DMS 273 (cell line): ENCODE data around the gene APBA1.

Experiments used
- DNase-seq: peaks from one replicate; lab custom pipeline; 2025; ENCODE audit not compliant: unreplicated experiment; lab: John Stamatoyannopoulos, UW

The APBA1 gene

DNA sequence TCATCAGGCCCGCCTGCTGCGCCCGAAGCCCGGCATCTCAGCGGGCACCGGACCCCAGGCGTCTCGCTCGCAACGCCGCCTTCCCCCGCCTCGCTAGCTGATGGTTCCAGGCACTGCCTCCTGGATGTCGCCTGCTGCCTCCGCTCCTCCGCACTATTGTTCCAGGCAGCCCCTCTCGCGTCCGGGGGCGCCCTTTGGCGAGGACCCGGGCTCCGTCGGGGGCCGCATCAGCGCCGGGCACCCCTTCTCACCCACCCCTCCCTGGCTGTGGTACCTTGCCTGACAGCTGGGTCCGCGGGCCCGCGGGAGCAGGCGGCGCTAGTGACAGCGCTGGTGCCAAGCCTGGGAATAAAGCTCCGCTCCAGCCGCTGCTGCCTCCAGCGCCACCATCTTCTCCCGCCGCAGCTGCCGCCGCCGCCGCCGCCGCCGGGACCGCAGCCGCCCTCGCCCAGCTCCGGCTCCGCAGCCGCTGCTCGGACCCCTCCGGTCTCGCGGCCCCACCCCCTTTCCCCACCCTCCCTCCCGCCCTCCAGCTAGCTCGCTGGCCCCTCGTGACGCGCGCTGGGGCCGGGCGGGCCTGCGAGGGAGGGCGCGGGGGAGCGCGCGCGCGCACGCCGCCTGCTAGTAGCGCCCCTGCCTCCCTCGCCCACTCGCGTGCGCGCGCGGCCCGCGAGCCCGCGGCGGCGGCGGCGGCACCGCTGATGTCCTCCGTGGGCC lies at the start of gene APBA1:
TSS of gene APBA1 (minus strand) at position 493 of the 717 bp plus-strand sequence.
- peak; percentile 80 for DNase-seq

DNA sequence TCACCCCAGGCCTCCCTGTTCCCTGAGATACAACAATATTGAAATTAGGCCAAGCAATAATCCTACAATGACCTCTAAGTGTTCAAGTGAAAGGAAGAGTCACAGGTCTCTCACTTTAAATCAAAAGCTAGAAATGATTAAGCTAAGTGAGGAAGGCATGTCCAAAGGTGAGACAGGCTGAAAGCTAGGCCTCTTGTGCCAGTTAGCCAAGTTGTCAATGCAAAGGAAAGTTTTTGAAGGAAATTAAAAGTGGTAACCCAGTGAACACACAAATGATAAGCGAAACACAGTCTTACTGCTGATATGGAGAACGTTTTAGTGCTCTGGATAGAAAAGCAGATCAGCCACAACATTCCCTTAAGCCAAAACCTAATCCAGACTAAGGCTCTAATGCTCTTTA lies 47.8 kb upstream of the APBA1 start:
- DNase-seq, result no peak

DNA sequence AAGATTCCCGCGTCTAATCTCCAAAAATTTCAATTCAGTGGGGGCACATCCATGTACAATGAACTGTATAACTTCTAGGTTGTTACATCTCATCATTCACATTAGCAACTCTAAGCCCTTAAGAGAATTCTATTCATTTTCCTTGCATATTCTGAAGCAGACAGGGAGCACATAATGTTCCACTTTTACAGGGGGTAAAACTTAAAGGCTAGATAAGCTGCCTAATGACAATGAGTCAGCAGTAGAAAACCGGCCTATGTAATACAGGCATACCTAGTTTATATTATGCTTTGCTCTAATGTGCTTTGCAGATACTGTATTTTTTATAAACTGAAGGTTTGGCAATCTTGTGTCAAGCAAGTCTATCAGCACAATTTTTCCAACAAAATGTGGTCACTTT lies 47.2 kb upstream of the APBA1 start:
- no peak for DNase-seq

GRCh38 chr9:69718218-69718617 lies 46.0 kb upstream of the APBA1 start:
- no peak for DNase-seq

DNA sequence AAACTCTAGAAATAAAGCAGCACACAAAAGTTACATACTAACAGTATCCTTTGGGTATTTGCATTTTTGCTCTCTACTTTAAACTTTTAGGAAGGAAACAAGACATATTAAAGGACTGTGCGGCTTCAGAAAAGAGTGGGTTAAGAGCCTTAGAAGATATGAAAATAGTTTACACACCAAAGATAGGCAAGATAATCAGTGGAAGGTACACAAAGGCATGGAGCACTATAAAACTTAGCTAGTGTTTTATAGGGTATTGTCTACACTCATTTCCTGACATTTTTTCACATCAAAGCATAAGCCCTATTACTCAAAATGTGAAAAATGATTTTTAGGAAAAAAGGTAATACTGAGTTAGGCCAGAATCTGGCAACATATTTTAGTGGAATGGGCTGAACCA lies 43.7 kb upstream of the APBA1 start:
- no peak for DNase-seq

DNA sequence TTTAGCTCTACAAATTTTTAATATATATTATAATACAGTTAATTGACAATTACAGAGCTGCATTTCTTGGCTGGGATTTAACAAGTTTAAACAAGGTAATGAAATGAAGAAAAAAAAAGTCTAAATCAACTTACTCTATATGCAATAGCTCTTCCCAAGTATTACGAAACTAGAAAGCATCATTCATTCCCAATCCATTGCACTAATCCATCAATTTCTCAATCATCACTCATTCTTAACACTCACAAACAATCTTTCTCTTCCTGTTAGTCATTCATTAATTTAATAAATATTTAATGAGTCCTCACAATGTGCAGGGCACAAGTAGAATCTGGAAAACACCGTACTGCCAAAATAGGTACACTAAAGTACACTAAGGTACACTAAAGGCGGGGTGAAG lies 42.9 kb upstream of the APBA1 start:
- DNase-seq, result no peak

- DNase-seq, result no peak
These were observed 25.3 kb upstream of the APBA1 start for GRCh38 chr9:69697475-69697874.

- DNase-seq, result peak; percentile 38
These were observed 24.6 kb upstream of the APBA1 start for GRCh38 chr9:69696802-69697201.

- peak; percentile 25 for DNase-seq
These were observed 17.9 kb upstream of the APBA1 start for GRCh38 chr9:69689991-69690538.

DNA sequence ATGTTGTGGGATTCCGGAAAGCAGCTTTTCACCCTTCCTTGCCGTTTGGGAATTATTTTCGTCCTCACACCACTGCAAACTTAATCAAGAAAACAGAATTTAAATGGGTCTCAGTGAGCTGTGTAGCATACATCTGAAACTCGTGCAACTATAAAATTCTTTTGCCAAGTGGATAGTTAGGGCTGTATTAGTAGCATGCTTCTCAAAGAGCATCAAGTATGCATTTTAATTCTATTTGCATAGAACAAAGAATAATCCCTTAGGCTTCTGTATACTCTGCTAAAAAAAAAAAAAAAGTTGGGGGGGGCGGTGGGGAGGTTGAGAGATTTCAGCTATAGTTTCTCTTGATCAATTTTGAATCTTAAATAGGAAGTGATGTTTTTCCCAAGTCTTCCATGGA lies 11.8 kb upstream of the APBA1 start:
- no peak for DNase-seq

DNA sequence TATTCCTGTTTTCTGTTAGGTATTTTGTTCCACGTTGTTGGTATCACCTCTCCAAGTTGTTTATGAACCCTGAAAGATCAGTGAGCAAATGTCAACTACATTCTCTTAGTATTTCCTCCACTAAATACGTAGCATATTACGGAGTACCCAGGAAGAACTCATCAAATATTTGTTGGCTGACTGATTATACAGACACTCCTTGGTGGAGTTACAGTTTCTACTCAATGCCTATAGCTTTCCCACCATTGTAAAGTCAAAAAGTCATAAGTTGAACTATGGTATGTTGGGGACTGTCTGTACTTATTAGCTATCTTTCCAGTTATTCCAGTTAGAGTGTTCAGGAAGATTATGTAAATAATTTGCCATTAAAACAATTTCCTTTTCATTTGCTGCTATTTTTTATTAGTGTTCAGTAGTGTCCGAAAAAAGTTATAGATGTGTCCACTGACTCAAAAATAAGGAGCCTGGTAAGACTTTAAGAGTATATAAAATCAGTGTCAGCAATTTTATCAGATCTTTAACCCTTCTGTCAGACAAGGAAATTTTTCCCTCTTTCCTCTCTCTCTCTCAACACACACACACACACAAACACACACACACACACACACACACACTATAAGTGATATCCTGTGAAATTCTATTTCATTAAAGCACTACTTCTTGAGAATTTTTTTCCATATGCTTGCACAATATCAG lies 6.8 kb upstream of the APBA1 start:
- no peak for DNase-seq

GRCh38 chr9:69677931-69678330 lies 5.8 kb upstream of the APBA1 start:
- DNase-seq, result no peak

DNA sequence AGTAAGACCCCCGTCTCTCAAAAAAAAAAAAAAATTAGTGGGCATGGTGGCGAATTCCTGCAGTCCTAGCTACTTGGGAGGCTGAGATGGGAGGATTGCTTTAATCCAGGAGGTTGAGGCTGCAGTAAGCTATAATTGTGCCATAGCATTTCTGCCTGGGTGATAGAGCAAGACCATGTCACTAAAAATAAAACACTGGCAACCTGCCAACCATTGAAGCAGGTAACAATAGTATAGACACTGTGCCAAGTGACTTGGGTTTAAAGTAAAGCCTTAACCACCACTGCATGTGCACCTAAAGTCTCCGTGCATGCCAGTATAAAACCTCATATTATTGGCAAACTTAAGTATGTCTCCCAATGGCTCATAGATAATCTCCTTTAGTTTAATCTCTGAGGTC lies 3.4 kb upstream of the APBA1 start:
- DNase-seq, result no peak

DNA sequence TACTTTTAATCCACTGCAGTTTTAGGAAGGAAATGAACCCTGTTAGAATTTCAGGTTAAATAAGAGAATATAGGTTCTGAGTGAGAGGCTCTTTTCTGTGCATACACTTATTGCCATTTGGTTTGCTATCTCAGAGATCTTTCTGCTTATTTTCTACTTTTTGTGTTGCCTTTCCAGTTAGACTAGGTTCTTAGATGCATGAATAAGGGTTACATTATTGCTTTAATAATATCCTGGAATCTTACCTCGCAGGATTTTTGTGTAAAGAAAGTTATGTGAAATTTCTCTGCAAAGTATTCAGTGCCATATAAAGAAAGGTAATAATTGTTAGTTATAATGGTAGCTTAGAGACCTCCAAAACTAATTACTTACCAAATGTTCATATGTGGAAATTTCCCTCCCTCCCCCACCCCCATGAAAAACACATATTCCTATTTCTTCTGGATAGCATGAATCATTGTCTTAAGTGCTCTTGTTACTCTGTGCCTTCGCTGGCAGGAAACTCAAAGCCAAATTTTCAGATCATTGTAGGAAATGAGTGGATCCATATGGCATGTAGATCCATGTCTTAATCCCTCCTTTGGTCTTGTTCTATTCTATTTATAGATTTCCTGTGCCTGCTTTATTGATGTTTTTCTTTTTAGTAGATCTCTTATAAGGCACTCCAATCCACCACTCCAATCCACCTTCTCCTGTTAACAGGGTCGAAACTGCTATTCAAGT lies 2.7 kb upstream of the APBA1 start:
- peak; percentile 36 for DNase-seq

DNA sequence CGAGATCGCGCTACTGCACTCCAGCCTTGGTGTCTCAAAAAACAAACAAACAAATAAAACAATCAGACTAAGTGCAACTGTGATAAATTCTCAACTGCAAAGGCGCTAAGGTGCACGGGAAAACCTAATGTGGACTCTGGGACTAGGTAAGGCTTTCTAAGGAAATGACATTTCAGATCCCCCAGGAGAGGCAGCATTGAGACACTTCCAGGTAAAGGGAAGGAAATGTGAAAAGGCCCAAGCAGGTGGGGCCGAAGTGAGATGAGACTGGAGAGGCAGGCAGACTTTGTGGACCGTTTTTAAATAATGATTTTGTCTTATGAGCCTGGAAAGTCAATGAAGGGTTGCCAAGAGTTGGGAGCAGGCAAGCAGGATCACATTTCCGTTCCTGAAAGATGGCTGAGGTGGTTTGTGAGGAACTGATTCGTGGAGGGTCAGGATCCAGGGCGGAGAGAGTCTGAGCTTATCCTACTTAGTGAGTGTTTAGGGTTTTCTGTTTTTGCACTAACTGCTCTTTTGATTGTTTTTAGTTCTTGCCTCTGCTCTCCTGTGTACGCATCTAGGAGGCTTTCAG lies 2.0 kb upstream of the APBA1 start:
- DNase-seq, result peak; percentile 76

DNA sequence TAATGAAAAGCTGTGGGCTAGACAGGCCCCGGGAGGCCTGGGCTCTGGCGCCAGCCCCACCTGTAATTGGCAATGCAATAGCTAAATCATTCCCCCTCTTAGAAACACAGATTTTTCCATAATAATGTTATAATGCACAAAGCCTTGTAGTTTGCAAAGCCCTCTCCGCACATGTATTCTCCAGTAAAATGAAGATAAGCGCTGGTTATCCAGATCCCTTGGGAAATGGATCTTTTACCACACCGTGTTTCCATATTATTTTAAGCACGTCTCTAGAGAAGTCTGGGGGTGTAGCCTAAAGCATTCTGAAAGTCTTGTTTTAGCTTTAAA lies 1.1 kb upstream of the APBA1 start:
- no peak for DNase-seq

DNA sequence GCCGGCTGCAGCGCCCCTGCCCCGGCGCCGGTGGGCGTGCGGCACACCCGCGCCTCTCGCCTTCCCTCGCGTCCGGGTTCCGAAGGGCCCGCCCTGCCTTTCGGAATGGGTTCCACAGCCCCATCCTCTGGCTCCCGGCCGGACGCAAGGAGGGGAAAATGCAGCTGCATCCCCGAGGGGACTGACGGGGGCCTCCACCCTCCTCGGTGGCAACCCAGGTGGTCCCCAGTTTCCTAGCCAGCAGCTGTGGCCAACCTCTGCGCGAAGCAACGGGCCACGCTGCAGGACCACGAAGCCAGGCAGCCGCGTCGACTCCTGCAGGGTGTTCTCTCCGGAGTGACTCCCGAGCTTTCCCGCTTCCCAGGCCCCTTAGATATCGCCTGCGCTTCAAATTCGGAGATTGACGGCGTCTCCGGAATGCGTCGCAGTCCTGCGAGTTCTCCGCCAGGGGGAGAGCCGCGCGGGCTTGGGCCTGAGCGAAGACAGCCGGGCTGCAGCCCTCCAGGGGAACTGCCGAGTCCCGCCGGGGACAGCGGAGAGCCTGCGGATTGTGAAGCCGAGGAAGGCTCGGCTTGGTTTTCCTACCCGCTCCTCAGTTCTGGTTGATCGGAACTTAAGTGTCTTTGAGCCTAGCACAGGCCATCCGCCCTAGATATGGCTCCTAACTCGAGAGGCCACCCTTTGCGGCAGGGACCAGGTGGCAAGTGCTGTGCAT lies 582 bp upstream of the APBA1 start:
- peak; percentile 96 for DNase-seq

DNA sequence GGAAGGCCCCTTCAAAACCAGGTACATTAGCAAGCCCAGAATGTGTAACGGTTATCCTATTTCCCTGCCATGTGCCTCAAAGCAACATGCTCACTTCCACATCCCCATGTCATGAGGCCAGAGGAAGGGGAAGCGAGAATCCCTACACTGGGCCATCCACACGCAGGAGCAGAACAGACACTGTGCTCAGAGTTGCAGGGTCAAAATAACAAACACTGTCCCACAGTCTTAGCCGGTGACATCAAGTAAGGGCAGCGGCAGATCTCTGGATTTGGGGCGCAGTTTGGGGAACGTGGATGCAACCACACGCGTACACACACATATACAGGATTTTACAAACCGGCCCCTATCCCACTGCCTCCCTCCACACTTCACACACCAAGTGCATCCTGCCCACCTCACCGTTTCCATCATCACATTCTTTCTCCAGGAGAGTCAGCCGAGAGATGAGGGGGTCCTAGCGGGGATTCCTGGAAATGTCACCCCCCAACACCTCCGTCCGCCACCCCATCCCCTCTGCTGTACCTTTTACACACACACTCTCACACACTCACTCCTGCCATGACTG lies 776 bp downstream of the APBA1 start:
- DNase-seq, result peak; percentile 26

- no peak for DNase-seq
These were observed 4.9 kb downstream of the APBA1 start for GRCh38 chr9:69667306-69667705.

GRCh38 chr9:69660304-69660703 lies 11.9 kb downstream of the APBA1 start:
- peak; percentile 44 for DNase-seq
